ENCODE data around the gene SEC24A.
A peak's percentile ranks its signal among the peaks of the same experiment; 100 is the strongest.
"Not testable (repeated sequence)": the region's sequence is repeated elsewhere in the genome, so short reads cannot be mapped to it uniquely, and the experiment has no call there.

Gene SEC24A

DNA sequence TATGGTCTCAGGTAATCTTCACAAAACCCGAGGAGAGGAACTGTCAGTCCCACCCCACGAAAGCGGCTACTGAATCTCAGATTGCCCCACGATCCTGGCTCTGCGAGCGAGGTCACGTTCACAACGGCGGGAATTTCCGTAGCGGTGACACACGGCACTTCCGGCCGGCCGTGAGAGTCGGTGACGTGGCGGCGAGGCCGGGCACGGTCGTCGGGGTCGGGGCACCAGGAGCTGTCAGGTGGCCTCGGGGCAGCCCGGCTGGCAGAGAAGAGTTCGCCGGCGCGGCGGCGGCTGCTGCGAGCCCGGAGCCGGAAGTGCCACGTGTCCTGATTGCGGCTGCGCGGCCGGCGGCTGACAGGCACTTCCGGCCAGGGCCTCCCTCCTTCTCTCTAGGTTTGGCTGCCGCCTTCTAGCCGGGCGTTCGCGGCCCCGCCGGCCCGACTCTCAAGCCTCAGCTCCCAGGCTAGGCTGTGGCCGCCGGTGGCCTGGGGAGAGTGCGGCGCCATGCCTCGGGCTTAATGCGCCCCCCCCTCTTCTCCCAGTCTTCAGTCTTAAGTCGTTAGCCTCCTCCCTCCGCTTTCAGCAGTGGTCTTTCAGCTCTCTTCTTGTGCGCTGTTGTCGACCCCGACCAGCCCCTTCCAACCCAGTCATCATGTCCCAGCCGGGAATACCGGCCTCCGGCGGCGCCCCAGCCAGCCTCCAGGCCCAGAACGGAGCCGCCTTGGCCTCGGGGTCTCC is at the start of gene SEC24A:
TSS of gene SEC24A (plus strand) at position 361 of the 738 bp plus-strand sequence. CDS start at position 653, 292 bp downstream.
- peak; percentile 67 for DNase-seq

DNA sequence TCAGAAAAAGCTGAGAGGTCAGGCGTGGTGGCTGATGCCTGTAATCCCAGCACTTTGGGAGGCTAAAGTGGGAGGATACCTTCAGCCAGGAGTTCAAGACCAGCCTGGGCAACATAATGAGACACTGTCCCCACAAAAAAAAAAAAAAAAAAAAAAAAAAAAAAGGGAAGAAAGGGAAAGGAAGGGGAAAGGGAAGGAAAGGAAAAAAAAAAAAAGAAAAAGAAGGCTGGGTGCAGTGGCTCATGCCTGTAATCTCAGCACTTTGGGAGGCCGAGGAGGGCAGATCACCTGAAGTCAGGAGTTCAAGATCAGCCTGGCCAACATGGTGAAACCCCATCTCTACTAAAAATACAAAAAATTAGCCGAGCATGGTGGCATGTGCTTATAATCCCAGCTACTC is 48.8 kb upstream of the SEC24A start:
- not testable (repeated sequence) for DNase-seq

DNA sequence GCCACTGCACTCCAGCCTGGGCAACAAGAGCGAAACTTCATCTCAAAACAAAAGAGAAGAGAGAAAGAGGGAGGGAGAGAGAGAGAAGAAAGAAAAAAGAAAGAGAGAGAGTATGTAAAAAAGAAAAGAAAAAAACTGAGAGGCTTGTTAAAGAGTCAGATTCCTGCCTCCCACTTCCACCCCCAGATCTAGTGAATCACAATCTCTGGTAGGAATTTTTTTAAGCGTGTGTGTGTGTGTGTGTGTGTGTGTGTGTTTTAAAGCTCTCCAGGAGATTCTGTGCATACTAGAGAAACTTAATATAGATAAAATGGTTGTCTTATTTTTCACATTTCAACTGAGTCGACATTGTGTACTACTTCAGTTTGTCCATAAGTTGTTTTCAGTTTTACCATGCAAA is 48.0 kb upstream of the SEC24A start:
- DNase-seq, result no peak

DNA sequence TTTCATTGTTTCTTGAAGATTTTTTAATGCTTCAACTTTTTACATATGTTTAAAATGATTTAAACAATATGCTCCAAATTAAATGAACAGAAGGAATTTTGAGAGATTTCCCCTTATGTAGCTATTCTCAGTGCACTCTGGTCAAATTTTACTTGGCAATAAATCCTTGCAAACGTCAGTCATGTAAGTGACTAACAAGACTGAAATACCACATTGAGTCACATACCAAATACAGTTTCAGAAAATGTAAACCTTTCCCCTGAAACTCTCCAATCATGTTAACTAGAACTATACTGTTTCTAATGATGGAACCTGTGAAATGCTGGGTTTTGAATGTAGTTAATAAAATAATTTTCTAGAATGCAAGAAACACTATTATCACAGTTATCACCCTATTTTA is 45.5 kb upstream of the SEC24A start:
- no peak for DNase-seq

DNA sequence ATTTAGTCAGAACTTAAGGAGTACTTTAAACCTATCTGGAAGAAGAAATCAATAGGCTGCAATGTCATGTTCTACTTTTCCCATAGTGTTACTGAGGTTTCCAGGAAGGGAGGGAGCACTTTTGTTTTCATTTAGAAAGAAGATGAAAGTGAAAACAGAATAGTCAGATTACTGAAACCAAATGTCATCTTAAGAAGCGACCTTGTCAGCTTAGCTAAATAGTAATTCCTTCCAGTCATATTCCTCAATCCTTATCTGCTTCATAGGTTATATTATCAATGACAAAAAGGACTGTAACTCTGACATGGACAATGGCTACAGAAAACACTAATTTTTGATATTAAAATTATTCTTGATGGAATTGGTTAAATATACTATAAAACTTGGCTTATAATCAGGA is 43.7 kb upstream of the SEC24A start:
- DNase-seq, result no peak

DNA sequence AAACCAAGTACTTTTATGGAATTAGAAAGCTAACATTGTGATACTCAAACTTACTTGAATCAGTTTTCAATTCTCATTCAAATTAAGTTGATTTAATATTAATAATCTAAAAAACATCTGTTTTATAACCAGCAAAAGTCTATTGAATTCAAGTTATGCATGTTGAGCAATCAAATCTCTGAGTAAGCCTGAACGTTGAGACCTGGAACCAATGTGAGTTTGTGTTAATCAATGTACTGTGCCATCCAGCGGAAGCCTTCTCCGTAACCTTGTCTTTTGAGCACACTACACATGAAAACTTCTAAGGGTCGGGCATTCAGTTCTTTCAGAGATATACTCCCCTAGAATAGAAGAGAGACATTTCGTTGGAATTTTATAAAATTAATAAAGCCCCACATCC is 41.9 kb upstream of the SEC24A start:
- no peak for DNase-seq

DNA sequence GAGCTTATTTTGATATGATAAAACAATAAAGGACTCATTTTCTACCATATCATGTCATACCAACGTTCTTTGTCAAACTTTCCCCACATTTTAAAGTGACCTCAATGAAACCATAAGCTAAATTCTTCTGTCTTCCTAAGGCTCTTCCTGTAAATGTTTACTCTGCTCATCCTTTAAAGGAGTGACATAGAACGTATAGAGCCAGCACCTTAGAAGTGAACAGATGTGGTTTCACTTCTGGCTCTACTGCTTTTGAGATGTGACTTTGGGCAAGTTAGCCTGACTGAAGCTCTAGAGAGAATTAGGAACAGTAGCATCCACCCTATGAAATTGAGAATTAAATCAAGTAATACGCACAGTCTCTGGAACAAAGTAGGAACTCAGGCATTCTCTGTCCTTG is 40.0 kb upstream of the SEC24A start:
- no peak for DNase-seq

DNA sequence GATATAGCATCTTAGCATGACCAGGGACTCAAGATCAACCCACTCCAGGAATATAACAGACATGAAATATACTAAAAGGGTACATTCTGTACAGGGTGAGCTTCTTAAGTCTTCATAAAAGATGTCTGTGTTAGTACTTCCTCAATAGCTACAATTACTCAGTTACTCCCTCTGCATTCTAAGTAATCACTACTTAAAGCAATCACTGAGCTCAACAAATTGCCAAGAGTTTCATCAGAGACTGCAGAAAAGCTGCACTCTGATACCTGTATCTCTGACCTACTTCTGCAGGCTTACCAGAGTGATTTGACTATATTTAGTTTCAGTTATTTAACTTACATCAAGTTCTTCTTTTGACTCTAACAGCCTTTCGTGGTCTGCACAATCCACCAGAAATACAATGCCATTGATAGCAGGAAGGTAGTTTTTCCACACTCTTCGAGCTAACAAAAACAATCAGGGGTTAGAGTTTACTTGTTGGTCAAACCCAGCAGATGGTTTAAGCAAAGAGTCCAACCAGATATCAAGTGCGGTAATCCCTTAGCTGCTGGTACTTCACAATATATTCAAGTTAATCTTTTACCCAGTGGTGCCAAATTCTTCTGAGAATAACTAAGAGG is 39.2 kb upstream of the SEC24A start:
- no peak for DNase-seq

DNA sequence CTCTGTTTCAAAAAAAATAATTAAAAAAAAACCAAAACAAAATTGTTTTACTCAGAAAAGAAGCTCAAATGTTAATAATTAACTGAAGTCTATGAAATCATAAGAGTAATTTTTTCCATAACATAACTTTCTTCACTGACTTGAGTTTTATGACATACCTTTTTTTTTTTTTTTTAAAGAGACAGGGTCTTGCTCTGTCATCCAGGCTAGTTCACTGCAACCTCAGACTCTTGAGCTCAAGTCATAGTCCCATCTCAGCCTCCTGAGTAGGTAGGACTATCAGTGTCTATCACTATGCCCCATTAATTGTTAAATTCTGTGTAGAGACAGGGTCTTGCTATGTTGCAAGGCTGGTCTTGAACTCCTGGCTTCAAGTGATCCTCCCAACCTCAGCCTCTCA is 37.9 kb upstream of the SEC24A start:
- no peak for DNase-seq

DNA sequence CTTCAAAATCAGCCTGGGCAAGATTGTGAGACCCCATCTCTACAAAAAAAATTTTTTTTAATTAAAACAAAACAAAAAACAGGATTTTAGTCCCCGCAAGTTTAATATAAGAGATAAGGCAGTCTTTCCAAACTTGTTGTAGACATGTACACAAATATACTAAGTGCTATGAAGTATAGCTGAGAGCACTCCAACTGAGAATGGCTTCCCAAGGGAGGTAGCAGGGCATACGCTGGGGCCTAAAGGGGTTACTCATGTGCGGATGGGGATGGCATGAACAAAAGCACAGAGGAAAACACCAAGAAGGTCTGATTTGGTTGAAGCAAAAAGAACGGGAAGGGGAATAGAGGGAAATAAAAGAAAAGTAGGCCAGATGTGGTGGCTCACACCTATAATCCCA is 37.1 kb upstream of the SEC24A start:
- no peak for DNase-seq

DNA sequence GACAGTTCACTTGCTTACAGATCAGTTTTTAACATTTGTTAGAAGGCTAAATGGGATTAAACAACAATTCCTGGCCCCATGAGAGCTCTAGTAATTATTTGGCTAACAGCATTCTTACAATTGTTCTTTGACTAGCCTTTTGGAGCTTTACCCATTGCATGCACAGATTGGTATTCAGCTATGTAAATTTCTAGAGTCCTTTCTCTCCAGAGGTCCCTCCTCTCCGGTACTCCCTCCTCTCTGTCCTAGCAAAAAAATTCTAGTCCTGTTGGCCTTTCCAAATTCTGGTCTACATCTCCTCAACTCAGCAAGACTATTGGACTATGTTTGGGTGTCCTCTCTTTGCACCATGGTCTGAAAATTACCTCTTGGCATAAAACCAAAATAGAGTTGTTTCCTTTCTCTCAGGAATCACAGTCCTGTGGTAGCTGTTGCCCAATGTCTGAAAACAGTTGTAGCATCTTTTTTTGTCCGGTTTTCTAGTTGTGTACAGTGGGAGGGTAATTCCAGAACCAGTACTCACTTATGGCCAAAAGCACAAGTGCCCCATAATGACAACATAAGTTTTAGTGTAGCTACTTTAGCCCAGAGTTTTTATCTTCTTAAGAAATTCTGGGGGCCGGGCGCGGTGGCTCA is 34.0 kb upstream of the SEC24A start:
- no peak for DNase-seq

DNA sequence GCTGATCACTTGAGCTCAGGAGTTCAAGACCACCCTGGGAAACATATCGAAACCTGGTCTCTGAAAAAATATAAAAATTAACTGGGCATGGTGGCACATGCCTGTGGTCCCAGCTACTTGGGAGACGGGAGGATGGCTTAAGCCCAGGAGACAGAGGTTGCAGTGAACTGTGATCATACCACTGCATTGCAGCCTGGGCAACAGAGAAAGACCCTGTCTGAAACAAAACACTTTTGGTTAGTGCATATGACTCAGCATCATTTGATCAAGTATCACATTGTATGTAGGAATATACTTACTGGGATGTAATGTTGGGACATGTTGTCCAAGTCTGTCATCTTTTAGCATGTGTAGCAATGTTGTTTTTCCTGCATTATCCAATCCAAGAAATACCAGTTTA is 28.0 kb upstream of the SEC24A start:
- DNase-seq, result no peak

DNA sequence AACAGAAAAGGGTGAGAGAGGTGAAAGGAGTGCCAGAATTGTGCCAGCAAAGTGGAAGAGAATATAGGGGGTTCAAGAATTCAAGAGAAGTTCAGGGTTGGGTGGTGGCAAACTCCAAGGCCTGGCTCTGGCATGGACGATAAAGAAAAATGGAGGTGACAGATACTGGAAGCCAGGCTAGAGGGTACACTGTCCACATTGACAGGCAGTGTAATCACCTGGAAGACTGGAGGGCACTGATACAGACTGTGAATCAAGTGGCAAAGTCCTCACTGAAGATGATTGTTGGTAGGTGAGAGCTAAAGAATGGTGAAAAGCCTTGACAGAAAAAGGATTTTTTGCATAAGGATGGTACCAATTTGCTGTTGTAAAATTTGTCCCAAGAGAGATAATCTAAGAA is 23.0 kb upstream of the SEC24A start:
- DNase-seq, result no peak

DNA sequence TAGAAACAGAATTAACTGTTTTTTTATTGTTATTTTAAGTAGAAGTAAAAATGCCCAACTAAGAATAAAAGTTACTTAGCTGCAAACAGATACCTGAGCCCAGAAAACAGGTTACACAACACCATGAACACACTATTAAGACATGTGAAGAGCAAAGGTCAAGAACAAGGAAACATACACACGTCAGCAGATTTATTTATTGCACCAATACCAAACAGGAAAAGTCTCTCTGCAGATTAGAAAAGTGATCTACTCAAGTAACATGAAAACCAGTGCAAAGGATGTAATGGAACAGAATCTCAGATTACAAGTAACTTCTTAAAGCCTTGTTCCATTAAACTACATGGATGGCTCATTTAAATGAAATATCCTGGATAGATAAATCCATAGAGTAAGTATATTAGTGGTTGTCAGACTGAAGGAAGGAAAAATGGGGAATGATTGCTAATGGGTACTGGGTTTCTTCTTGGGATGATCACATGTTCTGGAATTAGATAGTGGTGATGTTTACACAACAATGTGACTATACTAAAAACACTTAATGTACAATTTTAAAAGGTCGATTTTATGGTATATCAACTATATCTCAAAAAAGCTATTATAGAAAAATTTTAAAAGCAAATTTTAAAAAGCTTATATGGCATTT is 22.1 kb upstream of the SEC24A start:
- DNase-seq, result no peak

DNA sequence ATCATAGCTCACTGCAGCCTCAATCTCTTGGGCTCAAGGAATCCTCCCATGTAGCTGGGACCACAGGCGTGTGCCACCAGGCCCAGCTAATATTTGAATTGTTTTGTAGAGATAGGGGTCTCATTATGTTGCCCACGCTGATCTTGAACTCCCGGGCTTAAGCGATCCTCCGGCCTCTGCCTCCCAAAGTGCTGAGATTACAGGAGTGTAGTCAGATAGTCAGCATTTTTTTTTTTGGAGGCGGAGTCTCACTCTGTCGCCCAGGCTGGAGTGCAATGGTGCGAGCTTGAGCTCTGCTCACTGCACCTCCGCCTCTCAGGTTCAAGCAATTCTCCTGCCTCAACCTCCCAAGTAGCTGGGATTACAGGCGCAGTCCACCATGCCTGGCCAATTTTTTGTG is 14.4 kb upstream of the SEC24A start:
- no peak for DNase-seq

DNA sequence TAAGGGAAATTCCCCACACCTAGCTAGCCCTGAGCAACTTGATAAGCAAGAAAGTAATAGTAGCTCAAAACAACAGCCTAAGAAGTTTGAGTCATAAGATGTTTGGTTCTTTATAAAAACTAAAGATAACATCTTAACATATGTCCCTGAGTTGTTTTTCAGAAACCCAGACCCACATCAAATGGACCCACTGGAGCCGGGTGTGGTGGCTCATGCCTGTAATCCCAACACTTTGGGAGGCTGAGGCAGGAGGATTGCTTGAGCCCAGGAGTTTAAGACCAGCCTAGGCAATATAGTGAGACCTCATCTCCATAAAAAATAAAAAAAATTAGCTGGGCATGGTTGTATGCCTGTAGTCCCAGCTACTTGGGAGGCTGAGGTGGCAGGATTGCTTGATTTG is 13.2 kb upstream of the SEC24A start:
- DNase-seq, result not testable (repeated sequence)

DNA sequence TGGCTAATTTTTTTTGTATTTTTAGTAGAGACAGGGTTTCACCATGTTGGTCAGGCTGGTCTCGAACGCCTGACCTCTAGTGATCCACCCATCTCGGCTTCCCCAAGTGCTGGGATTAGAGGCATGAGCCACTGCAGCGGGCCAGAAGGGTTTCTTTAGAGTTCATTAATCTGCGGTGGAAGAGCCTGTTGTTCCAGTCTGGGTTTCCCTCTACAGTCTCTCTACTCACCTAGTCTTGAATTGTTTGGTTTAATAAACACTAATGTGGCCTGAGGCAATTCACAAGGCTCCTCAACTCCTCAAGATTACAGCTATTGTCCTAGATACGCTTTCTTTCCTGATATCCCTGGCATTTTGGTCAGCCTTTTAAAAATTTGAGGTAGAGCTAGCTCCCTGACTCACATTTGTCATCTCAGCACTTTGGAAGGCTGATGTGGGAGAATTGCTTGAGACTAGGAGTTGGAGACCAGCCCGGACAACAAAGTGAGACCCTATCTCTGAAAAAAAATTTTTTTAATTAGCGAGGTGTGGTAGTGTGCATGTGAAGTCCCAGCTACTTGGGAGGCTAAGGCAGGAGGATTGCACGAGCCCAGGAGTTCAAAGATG is 11.4 kb upstream of the SEC24A start:
- no peak for DNase-seq

DNA sequence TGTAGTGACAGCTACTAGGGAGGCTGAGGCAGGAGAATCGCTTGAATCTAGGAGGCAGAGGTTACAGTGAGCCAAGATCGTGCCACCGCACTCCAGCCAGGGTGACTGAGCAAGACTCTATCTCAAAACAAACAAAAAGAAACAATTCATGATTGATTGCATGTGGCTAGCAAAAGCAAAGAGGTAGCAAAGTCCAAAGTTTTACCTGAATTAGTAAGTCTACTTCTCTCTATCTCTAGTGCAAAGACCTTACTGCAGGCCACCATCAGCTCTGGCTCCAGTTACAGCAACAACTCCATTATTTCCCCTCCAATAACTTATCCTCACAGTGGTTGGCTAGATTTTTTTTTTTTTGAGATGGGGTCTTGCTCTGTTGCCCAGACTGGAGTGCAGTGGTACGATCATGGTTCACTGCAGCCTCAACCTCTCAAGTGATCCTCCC is 9.8 kb upstream of the SEC24A start:
- no peak for DNase-seq

DNA sequence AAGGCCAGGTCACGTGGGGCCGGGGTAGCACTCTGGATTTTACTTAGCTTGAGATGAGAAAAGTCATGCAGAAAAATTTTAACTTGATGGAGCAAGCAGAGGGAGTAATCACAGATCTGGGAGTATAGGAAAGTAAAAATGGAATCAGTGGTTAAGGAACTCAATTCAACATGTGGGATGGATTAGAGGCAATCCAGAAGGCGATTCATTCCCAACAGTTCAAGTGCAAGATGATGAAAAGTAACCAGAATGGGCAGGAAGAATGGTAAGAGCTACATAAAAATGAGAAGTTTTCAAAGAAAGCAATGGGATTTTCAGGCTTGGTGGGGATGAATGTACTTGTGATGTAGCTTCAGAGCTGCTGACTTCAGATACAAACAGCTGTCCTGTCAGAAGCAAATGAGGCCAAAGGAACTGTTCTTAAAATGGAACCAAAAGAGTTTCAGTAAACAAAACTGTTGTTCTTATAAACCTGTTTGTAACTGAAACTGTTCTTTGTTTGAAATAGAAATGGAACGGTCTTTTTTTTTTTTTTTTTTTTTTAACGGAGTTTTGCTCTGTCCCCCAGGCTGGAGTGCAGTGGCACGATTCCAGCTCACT is 5.6 kb upstream of the SEC24A start:
- no peak for DNase-seq

DNA sequence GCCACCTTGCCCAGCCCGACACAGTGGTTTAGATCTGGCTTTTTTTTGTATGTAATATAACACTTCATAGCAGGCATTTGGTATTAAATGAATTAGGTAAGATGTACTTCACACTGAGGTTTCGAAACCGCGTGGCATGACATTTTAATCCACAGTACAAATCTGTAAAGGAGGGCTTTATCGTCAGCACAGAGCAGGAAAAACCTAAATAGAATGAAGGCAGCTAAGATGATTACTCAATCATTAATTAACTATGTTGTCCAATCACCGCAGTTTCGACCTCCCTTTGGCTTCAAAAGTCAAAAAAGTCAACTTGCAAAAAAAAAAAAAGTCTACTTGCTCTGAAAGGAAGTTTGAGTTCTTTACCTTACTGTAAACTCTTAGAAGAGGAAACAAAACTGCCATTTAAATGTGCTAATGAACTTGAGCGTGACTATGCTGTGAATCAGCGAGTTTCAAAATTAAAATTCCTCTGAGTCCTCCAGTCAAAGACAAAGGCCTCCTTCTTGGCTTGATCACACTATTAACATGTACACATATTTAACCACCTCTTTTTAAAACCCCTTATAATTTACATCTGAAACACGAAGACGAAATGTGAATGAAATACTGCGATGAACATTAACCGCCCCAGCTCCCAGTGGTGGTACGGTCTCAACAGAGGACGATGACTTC is 698 bp upstream of the SEC24A start:
- DNase-seq, result no peak

DNA sequence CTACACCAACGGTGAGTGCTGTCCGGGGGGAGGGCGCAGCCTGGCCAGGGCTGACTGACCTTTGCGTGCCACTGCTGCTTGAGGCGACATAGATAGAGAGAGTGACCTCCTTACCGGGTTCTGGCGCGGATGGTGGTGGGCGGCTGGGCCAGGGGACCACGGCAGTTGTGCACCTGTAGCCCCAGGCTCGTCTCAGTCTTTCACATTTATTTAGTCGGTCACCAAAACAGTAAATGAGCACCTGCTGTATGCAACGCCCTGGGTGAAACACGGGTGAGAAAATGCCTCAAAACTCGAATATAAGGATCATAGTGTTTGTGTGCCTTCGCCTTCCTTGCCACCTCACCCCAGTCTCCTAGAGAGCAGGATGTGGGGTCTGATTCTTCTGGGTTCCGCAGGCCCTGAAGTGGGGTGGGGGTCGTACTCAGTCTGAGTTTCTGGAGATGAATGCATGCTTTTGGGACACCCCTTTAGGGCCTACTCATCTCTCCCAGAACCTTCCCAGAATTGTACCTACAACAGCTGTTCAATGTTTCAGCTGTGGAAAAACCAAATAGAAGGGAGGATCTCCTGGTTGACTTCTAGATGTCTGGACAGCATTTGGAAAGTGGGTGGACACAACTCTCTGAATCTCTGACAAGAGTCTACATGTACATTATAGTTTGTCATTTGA is 714 bp downstream of the SEC24A start:
- DNase-seq, result no peak

DNA sequence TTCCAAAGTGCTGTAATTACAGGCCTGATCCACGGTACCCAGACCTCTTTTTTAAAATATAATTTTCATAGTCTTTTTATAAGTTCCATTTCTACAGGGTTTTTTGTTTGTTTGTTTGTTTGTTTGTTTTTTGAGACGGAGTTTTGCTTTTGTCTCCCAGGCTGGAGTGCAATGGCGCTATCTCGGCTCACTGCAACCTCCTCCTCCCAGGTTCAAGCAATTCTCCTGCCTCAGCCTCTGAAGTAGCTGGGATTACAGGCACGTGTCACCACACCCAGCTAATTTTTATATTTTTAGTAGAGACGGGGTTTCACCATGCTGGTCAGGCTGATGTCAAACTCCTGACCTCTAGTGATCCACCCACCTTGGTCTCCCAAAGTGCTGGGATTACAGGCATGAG is 2.1 kb downstream of the SEC24A start:
- not testable (repeated sequence) for DNase-seq
